Measurements from ENCODE around the gene FAU. TPM values are rescaled to one million over a fixed set of nuclear protein-coding genes. Genes with fewer than 3 reads are reported as not detected.

Gene FAU
- total and polyA plus RNA-seq, 2 of the 13 experiments (the other 11 are each of a cell fraction or from before 2014, with no cell fraction given) = 374 to 869 TPM

GRCh38 chr11:65111744-65112545, 10.0 kb downstream of the FAU start, which contains the start of gene TM7SF2 (continued):
- TF ChIP-seq ZMAT3 (CRISPR knock-in tag; conservative IDR thresholded peaks at IDR 0.05) (no peak), SALL1 (CRISPR knock-in tag; IDR thresholded peaks at IDR 0.05) (peak; percentile 47; the same call in 1 of the 2 replicates), RBFOX2 (IDR thresholded peaks at IDR 0.05; ENCODE audit: low read depth, low read length) (peak; percentile 98), ZNF430 (CRISPR knock-in tag; IDR thresholded peaks at IDR 0.05) (peak; percentile 41; the same call in 1 of the 2 replicates)
- TF ChIP-seq, protein P1, sequence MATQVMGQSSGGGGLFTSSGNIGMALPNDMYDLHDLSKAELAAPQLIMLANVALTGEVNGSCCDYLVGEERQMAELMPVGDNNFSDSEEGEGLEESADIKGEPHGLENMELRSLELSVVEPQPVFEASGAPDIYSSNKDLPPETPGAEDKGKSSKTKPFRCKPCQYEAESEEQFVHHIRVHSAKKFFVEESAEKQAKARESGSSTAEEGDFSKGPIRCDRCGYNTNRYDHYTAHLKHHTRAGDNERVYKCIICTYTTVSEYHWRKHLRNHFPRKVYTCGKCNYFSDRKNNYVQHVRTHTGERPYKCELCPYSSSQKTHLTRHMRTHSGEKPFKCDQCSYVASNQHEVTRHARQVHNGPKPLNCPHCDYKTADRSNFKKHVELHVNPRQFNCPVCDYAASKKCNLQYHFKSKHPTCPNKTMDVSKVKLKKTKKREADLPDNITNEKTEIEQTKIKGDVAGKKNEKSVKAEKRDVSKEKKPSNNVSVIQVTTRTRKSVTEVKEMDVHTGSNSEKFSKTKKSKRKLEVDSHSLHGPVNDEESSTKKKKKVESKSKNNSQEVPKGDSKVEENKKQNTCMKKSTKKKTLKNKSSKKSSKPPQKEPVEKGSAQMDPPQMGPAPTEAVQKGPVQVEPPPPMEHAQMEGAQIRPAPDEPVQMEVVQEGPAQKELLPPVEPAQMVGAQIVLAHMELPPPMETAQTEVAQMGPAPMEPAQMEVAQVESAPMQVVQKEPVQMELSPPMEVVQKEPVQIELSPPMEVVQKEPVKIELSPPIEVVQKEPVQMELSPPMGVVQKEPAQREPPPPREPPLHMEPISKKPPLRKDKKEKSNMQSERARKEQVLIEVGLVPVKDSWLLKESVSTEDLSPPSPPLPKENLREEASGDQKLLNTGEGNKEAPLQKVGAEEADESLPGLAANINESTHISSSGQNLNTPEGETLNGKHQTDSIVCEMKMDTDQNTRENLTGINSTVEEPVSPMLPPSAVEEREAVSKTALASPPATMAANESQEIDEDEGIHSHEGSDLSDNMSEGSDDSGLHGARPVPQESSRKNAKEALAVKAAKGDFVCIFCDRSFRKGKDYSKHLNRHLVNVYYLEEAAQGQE (IDR thresholded peaks at IDR 0.05; ENCODE audit: borderline replicate concordance in 1 of 2, low read depth in 1 of 2, low read length in 2 of 2) = peak in 1 of 2 experiments; percentile 80; a peak in 1 of 4 replicates

GRCh38 chr11:65111159-65111743, 10.7 kb downstream of the FAU start:
- CTCF ChIA-PET (ENCODE audit: low intra/inter-chr PET ratio, low total read pairs) = interaction anchor here (0.6 to 2.0 kb wide), 4 partner anchors 69 to 142 kb away, joined by 3 to 9 read pairs (median 6); partner anchors contain the start of genes ARL2 and CAPN1
- Histone ChIP-seq H2AFZ (ENCODE audit: low read length) (no peak overlapping the region), H3K4me2 (ENCODE audit: low read depth, low read length) (peak overlapping the region; percentile 82), H3K4me3 (replicated peaks in 1 of 3; ENCODE audit: insufficient read depth in 1 of 3, low read depth in 2 of 3, low read length in 3 of 3) (peak overlapping the region in 2 of 3 experiments; percentile 23 to 95; a peak in 2 of 6 replicates), H3K9me3 (ENCODE audit: low read length) (no peaks in the 10 kb centered on the region), H3K4me1 (ENCODE audit: insufficient read depth, low read length) (peaks cover 30% of the 10 kb centered on the region), H3K36me3 (replicated peaks in 1 of 2; ENCODE audit: control insufficient read depth in 1 of 2, insufficient read depth in 2 of 2, low read length in 2 of 2) (peaks cover 6 to 17% of the 10 kb centered on the region in 2 experiments; a peak in 4 of 5 replicates), H3K9ac (ENCODE audit: insufficient read depth, low read depth, low read length) (0 out of 2 replicates have a peak overlapping the region, but pooled peaks have one; percentile 45), H4K20me1 (ENCODE audit: insufficient read depth, low read length) (no peaks in the 10 kb centered on the region), H3K27me3 (ENCODE audit: control insufficient read depth in 1 of 2, insufficient read depth in 2 of 2, low read length in 2 of 2) (no peaks in the 10 kb centered on the region), H3K27ac (ENCODE audit: extremely low read length, insufficient read depth, low read length) (peak overlapping the region; percentile 60), H3K79me2 (ENCODE audit: insufficient read depth, low read length) (peaks cover 7% of the 10 kb centered on the region)
- DNase-seq (ENCODE audit: low spot score) = no peak
- no TSS peak for BruUV-seq (replicated peaks)
- intact Hi-C loops (cut with micrococcal nuclease; ENCODE audit: unreplicated experiment) (loop anchor here (2.0 kb wide), 1 partner anchor 14 kb away; the partner anchor contains the start of gene VPS51), in situ Hi-C loops (cut with HindIII; ENCODE audit: extremely low pct_ligation_motif_present, low pct_unique_long_range_greater_than_20kb) (loop anchor here (5.0 kb wide), 1 partner anchor 71 kb away; the partner anchor contains the start of gene CAPN1)
- 86% methylated on average over 10 of the region's 31 CpGs for WGBS (ENCODE audit: low lambda C conversion rate)
- peak; percentile 30 for FAIRE-seq
- ATAC-seq = no peak
- POLR2A ChIA-PET = interaction anchor here (0.9 to 5.0 kb wide), 31 partner anchors 8 to 336 kb away, joined by 3 to 86 read pairs (median 5); partner anchors contain the start of genes ARL2, BATF2, CAPN1 and DPF2
- TF ChIP-seq SSRP1 (CRISPR knock-in tag; IDR thresholded peaks at IDR 0.05) = no peak
- TF ChIP-seq FOXP1 (IDR thresholded peaks at IDR 0.05) = no peak
- no peak for TF ChIP-seq FOXP1 (CRISPR knock-in tag; IDR thresholded peaks at IDR 0.05)
- peak; percentile 59; the same call in 1 of the 2 replicates for TF ChIP-seq ARID4A (CRISPR knock-in tag; IDR thresholded peaks at IDR 0.05; ENCODE audit: borderline replicate concordance)
- TF ChIP-seq ZNF280B (CRISPR knock-in tag; IDR thresholded peaks at IDR 0.05; ENCODE audit: borderline replicate concordance) = no peak

All from HepG2 (cell line).